Liver (tissue), 9 donors: ENCODE measurements around the gene IFNG-AS1. TPM values are rescaled to one million over a fixed set of nuclear protein-coding genes. Genes with fewer than 3 reads are reported as not detected.

Experiments used
- DNase-seq: peaks from one replicate; pipeline ENCODE4 v3.0.0-alpha.2; 2017; ENCODE audit warnings: low spot score
- H3K27ac ChIP-seq, 2 donors: one replicate each; pipeline ENCODE4 v1.7.0; 2013; ENCODE audit warnings: inconsistent platforms in 2 of 2, low read length in 2 of 2, control low read depth in 1 of 2, low read depth in 1 of 2, mild to moderate bottlenecking in 1 of 2
- H3K27me3 ChIP-seq, 4 donors: one replicate each; pipeline versions ENCODE4 v1.6.1 to v1.7.0; 2013; ENCODE audit warnings: low read length in 3 of 4, inconsistent platforms in 1 of 4, mild to moderate bottlenecking in 1 of 4, moderate library complexity in 1 of 4; ENCODE audit not compliant: control insufficient read depth in 4 of 4, insufficient read depth in 4 of 4
- H3K36me3 ChIP-seq, 4 donors: one replicate each; pipeline versions ENCODE4 v1.6.1 to v1.7.0; 2013; ENCODE audit warnings: low read length in 3 of 4, mild to moderate bottlenecking in 3 of 4, low read depth in 1 of 4, moderate library complexity in 1 of 4; ENCODE audit not compliant: control insufficient read depth in 4 of 4, insufficient read depth in 3 of 4
- H3K4me1 ChIP-seq, 4 donors: one replicate each; pipeline versions ENCODE4 v1.6.1 to v1.7.0; 2013; ENCODE audit warnings: low read length in 3 of 4, mild to moderate bottlenecking in 3 of 4, moderate library complexity in 1 of 4; ENCODE audit not compliant: control insufficient read depth in 4 of 4, insufficient read depth in 4 of 4
- H3K4me3 ChIP-seq, 3 donors: one replicate each; pipeline versions ENCODE4 v1.6.1 to v1.7.0; 2013; ENCODE audit warnings: low read length in 3 of 3, control low read depth in 1 of 3, low read depth in 1 of 3, mild to moderate bottlenecking in 1 of 3
- H3K9ac ChIP-seq, 2 donors: one replicate each; pipeline ENCODE4 v1.7.0; 2013; ENCODE audit warnings: low read length in 2 of 2, mild to moderate bottlenecking in 2 of 2, moderate library complexity in 2 of 2, control low read depth in 1 of 2, low read depth in 1 of 2
- H3K9me3 ChIP-seq, 4 donors: one replicate each; pipeline versions ENCODE4 v1.6.1 to v1.7.0; 2013; ENCODE audit warnings: low read length in 3 of 4; ENCODE audit not compliant: control insufficient read depth in 4 of 4
- ATF3 ChIP-seq: IDR thresholded peaks from 2 replicates; pipeline ENCODE4 v1.6.1; 2016; ENCODE audit warnings: antibody characterized with exemption
- CTCF ChIP-seq: fragments of 150-350 bp; IDR thresholded peaks from 2 replicates; pipeline ENCODE4 v1.5.1; 2017; ENCODE audit warnings: improper control_type of control experiment, low read depth, low read length; ENCODE audit not compliant: missing input control
- EGR1 ChIP-seq, 2 donors: IDR thresholded peaks; 2 replicates each; pipeline ENCODE4 v1.6.1; 2016 to 2018; ENCODE audit warnings: antibody characterized with exemption in 2 of 2, low read depth in 2 of 2
- FOXA2 ChIP-seq: IDR thresholded peaks from 2 replicates; pipeline ENCODE4 v1.6.1; 2016; ENCODE audit warnings: antibody characterized with exemption
- GABPA ChIP-seq, 2 donors: IDR thresholded peaks in 1 of 2; conservative IDR thresholded peaks in 1 of 2; 2 replicates each; pipeline ENCODE4 v1.6.1; 2016; ENCODE audit warnings: antibody characterized with exemption in 2 of 2, mild to moderate bottlenecking in 1 of 2, moderate library complexity in 1 of 2
- HNF4A ChIP-seq, 2 donors: conservative IDR thresholded peaks; 2 replicates each; pipeline ENCODE4 v1.6.1; 2016; ENCODE audit warnings: antibody characterized with exemption in 2 of 2, mild to moderate bottlenecking in 2 of 2
- HNF4G ChIP-seq: IDR thresholded peaks from 2 replicates; pipeline ENCODE4 v1.6.1; 2016; ENCODE audit warnings: antibody characterized with exemption
- JUND ChIP-seq, 2 donors: IDR thresholded peaks; 2 replicates each; pipeline ENCODE4 v1.6.1; 2016; ENCODE audit warnings: antibody characterized with exemption in 2 of 2
- NR2F2 ChIP-seq: IDR thresholded peaks from 2 replicates; pipeline ENCODE4 v1.6.1; 2016; ENCODE audit warnings: antibody characterized with exemption
- RAD21 ChIP-seq, 2 donors: IDR thresholded peaks; 2 replicates each; pipeline ENCODE4 v1.6.1; 2016; ENCODE audit warnings: antibody characterized with exemption in 2 of 2, mild to moderate bottlenecking in 2 of 2
- REST ChIP-seq: IDR thresholded peaks from 2 replicates; pipeline ENCODE4 v1.6.1; 2016; ENCODE audit warnings: antibody characterized with exemption, mild to moderate bottlenecking
- RXRA ChIP-seq, 2 donors: IDR thresholded peaks; 2 replicates each; pipeline ENCODE4 v1.6.1; 2017 to 2018; ENCODE audit warnings: antibody characterized with exemption in 2 of 2, mild to moderate bottlenecking in 1 of 2
- SP1 ChIP-seq: IDR thresholded peaks from 2 replicates; pipeline ENCODE4 v1.6.1; 2018; ENCODE audit warnings: antibody characterized with exemption, mild to moderate bottlenecking
- TAF1 ChIP-seq: conservative IDR thresholded peaks from 2 replicates; pipeline ENCODE4 v1.6.1; 2016; ENCODE audit warnings: antibody characterized with exemption, mild to moderate bottlenecking
- YY1 ChIP-seq: IDR thresholded peaks from 2 replicates; pipeline ENCODE4 v1.6.1; 2016; ENCODE audit warnings: antibody characterized with exemption, mild to moderate bottlenecking
- WGBS: extraction: QIAGEN DNeasy Blood & Tissue Kit; methylation state at CpG from one replicate; pipeline ENCODE4 v1.1.7; 2013; 5-methylcytosine and 5-hydroxymethylcytosine counted together
- polyA plus RNA-seq, 2 donors: library from polyadenylated mRNA; stranded (reverse) in 1 of 2; unstranded in 1 of 2; fragments of 200-250 nt in 1 of 2; fragments of >200 nt in 1 of 2; fragmentation: Nextera tagmentation in 1 of 2; extraction: Ambion mirVana in 1 of 2; gene quantifications; one replicate each; pipeline versions ENCODE4 v1.2.1 to v1.2.3, GENCODE V29; 2013 to 2015
- total RNA-seq, 2 donors: library from RNA; depleted of rRNA; stranded (reverse); fragments of >200 nt; gene quantifications; one replicate each; pipeline ENCODE4 v1.2.3, GENCODE V29; 2014
- TF ChIP-seq, protein P1 (sequence below): IDR thresholded peaks from 2 replicates; pipeline ENCODE4 v1.6.1; 2016; ENCODE audit warnings: antibody characterized with exemption
- donor health status: healthy.
- donor health status: healthy.
- donor health status: healthy.
- donor health status: healthy.
- donor health status: healthy.

IFNG-AS1 gene
- total and polyA plus RNA-seq, 4 donors, result 0.24 to 1.0 TPM; not detected in 2

DNA sequence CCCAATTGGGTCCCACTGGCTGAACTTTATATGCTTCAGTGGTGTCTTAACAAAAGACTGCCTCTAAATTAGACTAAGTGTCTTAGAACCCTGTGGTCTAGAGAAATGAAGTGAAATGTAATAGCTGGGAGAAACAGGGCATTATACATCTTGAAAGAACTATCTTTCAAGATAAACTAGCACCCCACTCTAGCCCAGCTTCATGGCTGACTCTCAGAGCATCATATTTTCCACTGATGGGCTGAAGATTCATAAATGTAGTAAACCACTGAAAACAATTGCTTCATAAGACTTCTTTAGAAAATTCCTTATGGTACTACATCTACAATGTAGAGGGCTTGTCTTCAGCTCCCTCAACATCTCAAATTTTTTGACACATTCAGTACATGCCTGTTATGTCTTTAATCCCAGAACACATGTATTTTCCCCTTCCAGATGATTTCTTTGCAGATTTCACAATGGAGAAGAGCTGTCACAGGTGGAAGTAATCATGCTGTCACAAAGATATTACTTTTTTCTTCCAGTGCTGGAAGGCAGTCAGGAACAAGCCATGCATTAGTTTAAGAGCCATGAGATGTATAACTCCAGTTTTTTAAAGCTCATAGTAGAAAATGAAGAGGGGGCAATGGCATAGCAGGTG, 48.5 kb downstream of the IFNG-AS1 start:
- Histone ChIP-seq H3K27ac (no peak overlapping the region), H3K4me1 (no peaks in the 10 kb centered on the region), H3K9ac (no peak overlapping the region), H3K9me3 (no peaks in the 10 kb centered on the region), H3K4me3 (no peak overlapping the region), H3K27me3 (no peaks in the 10 kb centered on the region), H3K36me3 (no peaks in the 10 kb centered on the region)
- DNase-seq, result no peak
- TF ChIP-seq SP1, result no peak
- TF ChIP-seq YY1, result no peak
- TF ChIP-seq EGR1 (IDR thresholded peaks at IDR 0.05; ENCODE audit: low read depth in 2 of 2), result no peak
- no peak for TF ChIP-seq GABPA (IDR thresholded peaks at IDR 0.05 in 1 of 2, conservative IDR thresholded peaks at IDR 0.05 in 1 of 2)
- no peak for TF ChIP-seq REST
- TF ChIP-seq, protein P1, sequence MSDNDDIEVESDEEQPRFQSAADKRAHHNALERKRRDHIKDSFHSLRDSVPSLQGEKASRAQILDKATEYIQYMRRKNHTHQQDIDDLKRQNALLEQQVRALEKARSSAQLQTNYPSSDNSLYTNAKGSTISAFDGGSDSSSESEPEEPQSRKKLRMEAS, result no peak
- no peak for TF ChIP-seq RAD21 (IDR thresholded peaks at IDR 0.05)
- TF ChIP-seq HNF4A (conservative IDR thresholded peaks at IDR 0.05), result no peak

- no peak for TF ChIP-seq HNF4G
- TF ChIP-seq FOXA2, result no peak
- TF ChIP-seq HNF4A (conservative IDR thresholded peaks at IDR 0.05), result no peak
- TF ChIP-seq, protein P1, result no peak
- no peak for TF ChIP-seq GABPA (IDR thresholded peaks at IDR 0.05 in 1 of 2, conservative IDR thresholded peaks at IDR 0.05 in 1 of 2)
- no peaks in the 10 kb centered on the region for H3K27me3 ChIP-seq
- H3K4me3 ChIP-seq, result no peak overlapping the region
- no peak for DNase-seq
- H3K9me3 ChIP-seq, result no peaks in the 10 kb centered on the region
- H3K9ac ChIP-seq, result no peak overlapping the region
- H3K4me1 ChIP-seq, result no peaks in the 10 kb centered on the region
- 68% methylated on average over 3 of the region's 3 CpGs for WGBS
- no peaks in the 10 kb centered on the region for H3K36me3 ChIP-seq
- no peak overlapping the region for H3K27ac ChIP-seq
These were observed 49.4 kb downstream of the IFNG-AS1 start for GRCh38 chr12:68038650-68039049.

DNA sequence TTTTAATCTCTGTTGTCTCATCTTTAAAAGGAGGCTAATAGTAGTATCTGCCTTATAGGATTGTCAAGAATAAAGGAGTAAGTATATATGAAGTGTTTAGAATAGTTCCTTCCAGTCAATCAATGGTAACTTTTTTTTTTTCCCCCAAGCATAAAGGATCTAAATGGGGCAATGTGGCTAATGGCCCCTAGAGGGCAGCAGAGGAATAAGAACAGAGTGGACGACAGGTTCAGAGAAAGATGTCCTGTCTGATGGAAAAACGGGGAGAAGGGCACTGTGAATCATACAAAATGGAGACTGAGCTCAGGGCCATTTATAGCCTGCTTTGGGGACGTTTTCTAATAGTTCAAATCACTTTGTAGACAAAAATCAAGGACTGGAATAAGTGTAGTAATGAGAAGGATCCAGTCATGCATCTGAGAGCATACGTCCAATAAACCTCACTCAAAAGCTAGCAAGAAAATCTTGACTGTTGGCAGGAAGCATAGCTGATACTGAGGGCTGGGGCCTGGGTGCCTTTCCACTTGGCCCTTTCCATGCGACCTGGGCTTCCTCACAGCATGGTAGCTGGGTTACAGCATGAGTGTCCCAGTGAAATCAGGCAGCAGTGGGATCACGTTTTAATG, 51.3 kb downstream of the IFNG-AS1 start:
- Histone ChIP-seq H3K27me3 (no peaks in the 10 kb centered on the region), H3K4me3 (no peak overlapping the region), H3K27ac (no peak overlapping the region), H3K4me1 (no peaks in the 10 kb centered on the region), H3K9me3 (no peaks in the 10 kb centered on the region), H3K9ac (no peak overlapping the region), H3K36me3 (no peaks in the 10 kb centered on the region)
- DNase-seq, result peak; percentile 50
- 30% methylated on average over 6 of the region's 6 CpGs for WGBS
- TF ChIP-seq, protein P1, result no peak
- TF ChIP-seq YY1 (peak; percentile 52), REST (no peak), RXRA (IDR thresholded peaks at IDR 0.05) (no peak), CTCF (peak; percentile 79), HNF4G (no peak), ATF3 (no peak), NR2F2 (no peak), TAF1 (no peak), JUND (IDR thresholded peaks at IDR 0.05) (no peak), EGR1 (IDR thresholded peaks at IDR 0.05; ENCODE audit: low read depth in 2 of 2) (no peak), RAD21 (IDR thresholded peaks at IDR 0.05) (peak; percentile 84 to 85)
